Stimulated activated CD4-positive, alpha-beta T cell treated with anti-CD3 and anti-CD28 coated beads, Interleukin-1b, Interleukin-23, amount 100 ng/mL, for 1 hour (primary cell): ENCODE data around the gene PALLD.
"Not testable (repeated sequence)": the region's sequence is repeated elsewhere in the genome, so short reads cannot be mapped to it uniquely, and the experiment has no call there.

Source experiments
- DNase-seq, 2 donors: peaks; one replicate each; pipeline ENCODE4 v3.0.0-alpha.2; 2020; ENCODE audit warnings: low read depth in 2 of 2

The PALLD gene

DNA sequence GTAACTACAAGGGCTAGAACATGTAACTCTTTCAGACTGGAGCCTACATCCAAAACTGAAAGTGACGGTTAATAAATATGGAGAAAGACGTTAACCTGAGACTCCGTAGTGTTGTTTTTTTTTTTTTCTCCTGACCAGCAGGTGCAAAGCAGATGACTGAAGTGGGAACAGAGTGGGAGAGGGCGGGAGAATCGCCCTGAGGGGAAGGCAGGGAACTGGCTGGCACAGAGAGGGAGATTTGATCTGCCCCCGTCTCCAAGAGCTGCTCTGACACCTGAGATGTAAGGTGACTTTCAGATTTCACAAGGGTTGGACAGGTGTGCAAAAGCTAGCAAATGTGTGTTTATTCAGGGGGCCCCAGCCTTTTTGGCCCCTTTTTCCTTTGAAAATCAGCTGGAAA is 180.2 kb downstream of the PALLD start:
- DNase-seq: no peak

DNA sequence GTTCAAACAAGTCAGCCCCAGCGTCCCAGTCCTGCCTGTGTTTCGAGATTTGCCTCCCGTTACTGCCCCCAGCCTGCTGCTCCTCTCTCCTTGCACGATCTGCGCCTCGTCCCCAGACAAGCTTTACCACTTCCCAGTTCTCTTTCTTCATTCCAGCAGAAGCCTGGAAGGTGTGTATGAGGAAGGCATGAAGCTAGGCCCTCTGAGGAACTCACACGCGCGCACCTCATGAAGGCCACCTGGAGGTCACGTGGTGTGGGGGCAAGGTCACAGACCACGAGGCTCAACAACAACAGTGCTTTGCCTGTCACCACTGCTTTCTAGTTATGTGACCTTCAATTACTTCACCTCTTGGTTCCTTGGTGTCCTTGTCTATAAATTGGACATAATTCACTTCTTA is 181.0 kb downstream of the PALLD start:
- DNase-seq: no peak

DNA sequence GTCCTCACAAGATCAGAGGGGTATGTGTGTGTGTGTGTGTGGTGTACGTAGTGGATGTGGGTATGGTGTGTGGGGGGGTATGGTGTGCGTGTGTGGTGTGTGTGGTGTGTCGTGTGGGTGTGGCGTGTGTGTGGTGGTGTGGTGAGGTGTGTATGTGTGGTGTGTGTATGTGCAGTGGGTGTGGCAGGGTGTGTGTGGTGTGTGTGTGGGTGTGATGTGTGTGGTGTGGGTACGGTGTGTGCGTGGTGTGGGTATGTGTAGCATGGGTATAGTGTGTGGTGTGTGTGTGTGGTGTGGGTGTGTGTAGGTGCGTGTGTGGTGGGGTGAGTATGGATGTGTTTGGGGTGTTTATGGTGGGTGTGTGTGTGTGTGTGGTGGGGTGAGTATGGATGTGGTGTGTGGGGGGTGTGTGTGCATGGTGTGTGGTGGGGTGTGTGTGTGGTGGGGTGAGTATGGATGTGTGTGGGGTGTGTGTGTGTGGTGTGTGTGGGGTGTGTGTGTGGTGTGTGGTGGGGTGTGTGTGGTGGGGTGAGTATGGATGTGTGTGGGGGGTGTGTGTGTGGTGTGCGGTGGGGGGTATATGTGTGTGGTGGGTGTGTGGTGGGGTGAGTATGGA is 182.0 kb downstream of the PALLD start:
- DNase-seq: no peak

DNA sequence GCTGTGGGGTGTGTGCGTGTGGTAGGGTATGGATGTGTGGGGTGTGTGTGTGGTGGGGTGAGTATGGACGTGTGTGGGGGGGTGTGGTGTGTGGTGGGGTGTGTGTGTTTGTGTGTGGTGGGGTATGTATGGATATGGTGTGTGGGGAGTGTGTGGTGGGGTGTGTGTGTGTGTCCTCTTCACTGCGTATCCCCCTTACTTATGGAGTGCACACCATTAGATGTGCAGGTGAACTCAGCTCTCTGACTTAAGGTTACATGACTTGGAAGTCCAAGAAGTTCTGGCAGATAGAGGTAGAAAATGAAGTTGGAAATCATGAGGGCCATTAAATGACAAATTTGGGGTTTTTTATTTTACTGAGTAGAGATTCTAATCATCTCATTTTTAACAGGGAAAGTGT is 182.5 kb downstream of the PALLD start:
- no peak for DNase-seq

DNA sequence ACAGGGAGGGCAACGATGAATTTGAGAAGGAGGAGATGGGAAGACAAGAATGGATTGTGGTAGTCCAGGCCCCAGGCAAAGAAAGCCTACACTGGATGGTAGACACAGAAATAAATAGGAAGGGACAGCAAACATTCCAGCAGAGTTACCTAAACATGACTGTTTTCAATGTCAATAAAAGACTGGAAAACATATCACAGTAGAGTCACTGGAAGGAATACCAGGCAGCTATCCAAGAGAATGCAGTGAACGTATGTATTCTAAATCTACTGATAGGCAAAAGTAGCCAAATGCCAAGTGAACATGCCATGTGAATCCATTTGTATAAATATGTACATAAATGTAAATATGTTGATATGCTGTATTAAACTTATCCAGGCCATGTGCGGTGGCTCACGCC is 183.0 kb downstream of the PALLD start:
- DNase-seq: no peak

DNA sequence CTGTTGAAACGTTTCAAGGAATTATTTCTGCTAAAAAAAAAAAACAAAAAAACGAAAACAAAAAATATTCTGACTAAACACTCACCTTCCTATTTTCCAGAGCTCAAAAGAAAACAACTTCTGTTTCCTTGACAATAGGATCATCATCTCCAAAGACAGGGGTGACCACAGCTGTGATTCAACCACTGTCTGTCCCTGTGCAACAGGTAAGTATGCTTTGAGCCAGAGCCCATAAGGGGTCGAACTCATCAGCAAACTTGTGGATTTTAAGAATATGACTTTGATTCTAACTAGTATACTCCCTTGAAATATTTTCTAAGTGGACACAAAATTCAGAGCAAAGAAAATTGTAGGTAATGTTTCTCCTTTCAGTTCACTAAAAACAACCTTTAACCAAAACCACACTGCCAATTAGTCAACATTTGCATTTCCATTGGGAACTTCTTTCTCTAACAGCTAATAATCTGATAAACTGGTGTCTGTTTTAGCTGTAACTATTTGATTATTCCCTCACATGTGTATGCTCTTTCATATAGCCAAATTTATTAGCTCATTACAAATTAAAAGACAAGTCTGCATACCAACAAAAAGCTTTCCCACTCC is 186.1 kb downstream of the PALLD start:
- DNase-seq: no peak

DNA sequence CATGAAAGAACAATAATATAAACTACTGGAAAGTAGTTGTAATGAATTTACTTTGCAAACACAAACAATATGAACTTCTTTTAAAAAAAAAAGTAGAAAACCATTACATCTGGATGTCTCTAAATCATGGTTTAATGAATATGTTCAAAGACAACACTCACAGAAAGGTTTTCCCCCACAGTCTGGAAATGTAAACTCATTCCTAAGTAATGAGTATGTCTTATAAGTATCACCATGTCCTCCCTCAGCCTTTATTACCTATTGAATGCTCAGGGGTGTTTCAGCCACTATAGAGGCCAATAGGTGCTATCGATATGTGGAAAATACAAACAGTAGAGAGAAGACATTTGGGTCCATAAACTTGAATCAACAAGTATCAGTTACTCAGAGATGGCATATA is 186.7 kb downstream of the PALLD start:
- DNase-seq: no peak

DNA sequence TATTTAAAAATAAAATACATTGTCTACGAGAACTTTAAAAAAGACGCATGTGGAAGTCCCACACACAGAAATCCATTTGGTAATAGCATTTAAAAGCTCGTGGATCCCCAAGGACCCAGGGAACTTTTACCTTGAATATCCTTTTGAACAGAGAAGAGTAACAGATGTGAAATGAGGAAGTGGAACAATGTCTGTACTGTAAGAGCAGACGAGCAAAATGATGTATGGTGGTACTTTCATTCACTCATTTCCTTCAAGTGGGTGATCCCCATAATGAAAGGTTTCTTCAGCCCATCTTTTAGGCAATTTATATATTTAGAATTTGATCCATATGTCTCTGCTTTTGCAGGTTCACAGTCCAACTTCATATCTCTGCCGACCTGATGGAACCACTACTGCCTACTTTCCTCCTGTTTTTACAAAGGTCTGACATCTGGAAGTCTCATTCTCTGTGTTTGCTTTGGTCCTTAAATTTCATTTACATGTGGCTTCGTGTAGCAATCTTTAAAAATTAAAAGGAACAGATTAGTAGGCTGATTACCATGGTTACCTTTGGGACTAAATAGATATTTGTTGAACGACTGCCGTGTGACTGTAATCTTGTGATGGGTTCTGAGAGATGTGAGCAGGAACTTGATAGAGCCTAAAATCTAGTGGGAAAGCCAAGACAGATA is 188.4 kb downstream of the PALLD start:
- DNase-seq: no peak

DNA sequence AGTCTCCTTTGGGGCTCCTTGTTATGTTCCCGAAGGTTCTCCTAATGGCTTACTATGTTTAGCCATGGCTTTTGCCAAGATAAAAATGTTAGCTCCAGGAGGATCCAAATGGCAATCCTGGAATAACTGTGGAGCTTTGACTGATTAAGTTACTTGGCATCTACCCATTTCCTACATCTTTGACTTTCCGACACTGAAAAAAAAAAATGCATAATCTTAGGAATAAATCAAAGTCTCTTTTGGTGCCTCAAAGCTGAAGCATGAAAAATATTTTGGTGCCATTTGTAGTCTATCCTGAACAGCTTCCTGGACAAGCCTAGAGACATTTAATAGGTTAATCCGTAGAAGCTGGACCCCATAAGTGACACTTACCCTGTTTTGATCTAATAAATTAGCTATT is 191.7 kb downstream of the PALLD start:
- DNase-seq: no peak

DNA sequence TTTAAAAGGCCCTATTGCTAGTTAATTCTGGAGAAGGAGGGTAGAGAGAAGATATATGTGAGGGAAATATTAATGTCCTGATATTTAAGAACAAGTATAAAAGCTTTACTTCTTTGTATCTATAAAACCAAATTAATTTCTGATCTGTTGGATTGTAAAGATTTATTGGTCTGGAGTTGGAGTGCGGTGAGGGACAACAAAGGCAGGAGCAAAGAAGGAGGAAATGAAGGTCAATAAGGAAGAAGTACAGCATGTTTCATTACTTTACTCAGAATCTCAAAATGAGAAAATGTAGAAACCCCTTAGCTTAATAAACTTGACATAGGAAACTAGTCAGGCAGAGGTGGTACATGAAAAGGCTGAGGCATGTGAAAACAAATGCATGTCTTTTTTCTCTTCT is 192.9 kb downstream of the PALLD start:
- DNase-seq: no peak

DNA sequence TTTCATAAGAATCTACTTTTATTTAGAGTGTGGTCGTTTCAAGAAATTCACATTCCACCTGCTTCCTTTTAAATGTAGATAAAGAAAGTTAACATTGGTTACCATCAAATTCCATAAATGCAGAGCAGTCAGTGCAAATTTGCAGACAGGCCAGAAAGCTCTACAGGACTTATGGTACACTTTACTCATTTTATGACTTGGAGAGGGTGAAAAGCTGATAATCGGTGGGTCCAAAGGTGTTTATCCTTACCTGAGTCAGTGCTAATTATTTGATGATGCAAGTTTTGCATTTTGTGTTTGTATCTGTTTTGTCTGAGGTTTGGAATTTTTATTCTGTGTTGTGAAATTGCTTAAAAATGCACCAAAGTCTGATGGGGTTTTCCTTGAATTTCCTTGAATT is 193.3 kb downstream of the PALLD start:
- DNase-seq: no peak

DNA sequence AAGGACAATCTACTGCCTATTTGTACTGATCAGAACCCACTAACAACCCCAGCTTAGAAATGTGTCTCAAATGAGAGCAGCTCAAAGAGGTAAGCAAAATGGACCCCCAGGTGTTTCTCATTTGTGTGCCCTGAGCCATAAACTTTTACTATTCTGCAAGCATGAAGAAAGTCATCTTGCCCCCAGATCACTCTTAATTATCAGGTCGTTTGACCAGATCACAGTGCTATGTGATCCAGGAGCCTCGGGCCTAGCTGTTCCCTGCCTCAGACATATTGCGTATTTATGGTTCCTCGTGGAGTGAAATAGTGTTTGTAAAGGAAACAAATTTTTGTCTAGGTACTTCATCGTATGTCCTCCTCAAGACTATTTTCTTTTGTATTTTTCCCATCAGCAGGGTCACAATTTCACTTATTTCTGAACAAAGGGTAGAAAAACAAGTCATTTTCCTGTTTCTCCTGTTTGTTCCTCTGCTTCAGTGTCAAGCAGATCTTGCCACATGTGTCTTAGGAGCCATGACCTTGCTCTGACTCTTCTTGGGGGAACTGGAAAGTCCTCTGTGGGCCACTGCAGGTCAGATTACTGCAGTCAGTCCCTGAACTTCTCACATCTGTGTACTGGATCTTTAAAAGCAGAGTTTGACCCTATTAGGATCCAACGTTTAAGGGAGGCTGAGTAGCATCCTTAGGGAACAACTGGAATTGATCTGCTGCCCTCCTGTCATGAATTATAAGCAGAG is 194.9 kb downstream of the PALLD start:
- no peak for DNase-seq

DNA sequence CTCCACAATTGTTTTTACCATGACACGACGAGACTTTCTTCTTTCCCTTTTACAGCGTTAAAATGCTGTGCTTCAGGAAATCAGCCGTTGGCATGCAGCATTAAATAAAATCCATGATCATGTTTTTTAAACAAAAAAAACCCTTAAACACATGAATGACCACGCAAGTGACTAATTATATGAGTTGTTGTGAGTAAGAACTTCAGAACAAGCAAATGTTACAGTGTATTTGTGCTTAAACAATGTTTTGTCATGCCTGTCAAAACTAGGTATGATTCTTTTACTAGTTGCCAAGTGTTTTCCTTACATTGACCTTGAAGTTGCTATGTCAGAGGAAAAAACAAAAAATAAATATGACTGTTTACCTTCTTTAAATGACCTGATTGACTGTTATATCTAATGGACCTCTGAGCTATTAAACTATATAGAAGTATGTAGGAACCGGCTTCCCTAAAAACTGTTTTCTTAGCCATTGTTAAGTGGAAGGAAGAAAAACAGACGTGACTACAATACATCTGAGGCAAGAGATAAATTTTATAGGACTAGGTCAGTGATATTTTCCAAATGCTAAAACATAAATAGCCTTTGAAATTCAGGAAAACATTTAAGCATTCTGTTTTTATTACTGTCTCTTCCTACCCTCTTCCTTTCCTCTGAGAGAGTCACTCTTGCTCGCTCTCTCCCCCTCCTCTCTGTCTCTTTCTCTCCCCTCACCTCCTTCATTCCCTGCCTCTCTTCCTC is 197.1 kb downstream of the PALLD start:
- DNase-seq: no peak

DNA sequence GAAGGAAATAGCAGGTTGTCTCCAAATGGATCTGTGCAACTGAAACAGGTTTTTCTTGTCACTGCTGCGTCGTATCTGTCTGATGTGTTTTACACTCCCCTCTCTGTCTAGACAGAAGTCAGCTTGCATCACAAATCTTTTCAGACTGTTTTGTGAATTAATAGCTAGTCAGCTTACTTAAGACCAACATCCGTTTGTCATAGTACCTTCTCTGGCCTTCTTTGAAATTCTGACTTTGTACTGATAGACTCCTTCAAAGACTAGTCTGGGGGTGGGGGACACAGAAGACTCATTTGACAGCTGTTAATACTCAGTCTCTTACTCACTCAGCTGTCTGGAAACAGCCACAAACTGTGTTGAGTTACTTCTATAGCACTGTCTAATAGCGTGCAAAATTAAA is 197.8 kb downstream of the PALLD start:
- DNase-seq: no peak

DNA sequence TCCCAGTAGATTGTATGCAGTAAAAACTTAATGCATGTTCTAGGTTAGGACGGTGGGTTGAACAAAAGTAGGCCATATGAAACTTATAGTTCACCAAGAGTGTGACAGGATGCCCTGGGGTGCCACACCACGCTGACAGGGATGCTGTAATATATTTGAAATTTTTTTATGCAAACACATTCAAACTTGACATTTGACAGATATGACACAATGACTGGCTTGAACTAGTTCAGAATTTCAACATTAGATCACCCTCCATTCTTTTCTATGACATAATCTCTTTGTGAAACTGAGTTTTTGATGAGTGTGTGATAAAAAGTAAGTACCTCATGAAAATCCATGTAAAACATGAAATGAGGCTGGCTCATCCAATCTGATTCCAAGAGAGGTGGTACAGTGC is 198.4 kb downstream of the PALLD start:
- DNase-seq: no peak

DNA sequence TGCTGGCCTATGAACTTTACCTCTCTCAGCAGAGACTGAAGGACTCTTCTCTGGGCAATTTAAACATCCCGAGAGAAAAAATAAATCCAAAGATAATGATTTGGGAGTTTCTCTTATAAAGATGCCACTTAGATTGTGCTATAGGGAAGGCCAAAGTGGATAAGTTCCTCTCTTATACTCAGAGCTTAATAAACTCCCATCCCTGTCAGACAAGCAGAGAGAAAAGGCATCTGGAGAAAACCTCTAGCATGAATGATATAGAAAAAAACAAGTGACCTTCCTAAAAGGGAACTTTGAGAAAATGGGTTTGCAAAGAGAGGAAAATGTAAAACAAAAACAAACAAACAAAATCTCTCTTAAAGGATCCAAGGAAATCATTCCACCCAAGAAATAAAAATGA is 199.4 kb downstream of the PALLD start:
- DNase-seq: no peak

DNA sequence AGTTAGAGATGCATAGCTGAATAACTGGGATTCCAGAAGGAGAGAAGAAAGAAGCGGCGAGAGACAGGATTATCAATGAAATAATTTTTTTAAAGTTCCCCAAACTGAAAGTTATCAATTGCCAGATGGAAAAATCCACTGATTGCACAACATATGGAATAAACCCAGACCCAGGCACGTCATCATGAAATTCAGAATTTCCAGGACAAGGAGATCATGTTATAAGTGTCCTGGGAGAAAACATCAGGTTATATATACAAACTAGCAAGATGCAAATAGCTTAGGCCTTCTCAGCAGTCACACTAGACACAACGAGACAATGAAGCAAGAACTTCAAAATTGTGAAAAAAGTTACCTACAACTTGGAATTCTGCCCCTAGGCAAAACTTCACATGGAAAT is 200.0 kb downstream of the PALLD start:
- DNase-seq: no peak

DNA sequence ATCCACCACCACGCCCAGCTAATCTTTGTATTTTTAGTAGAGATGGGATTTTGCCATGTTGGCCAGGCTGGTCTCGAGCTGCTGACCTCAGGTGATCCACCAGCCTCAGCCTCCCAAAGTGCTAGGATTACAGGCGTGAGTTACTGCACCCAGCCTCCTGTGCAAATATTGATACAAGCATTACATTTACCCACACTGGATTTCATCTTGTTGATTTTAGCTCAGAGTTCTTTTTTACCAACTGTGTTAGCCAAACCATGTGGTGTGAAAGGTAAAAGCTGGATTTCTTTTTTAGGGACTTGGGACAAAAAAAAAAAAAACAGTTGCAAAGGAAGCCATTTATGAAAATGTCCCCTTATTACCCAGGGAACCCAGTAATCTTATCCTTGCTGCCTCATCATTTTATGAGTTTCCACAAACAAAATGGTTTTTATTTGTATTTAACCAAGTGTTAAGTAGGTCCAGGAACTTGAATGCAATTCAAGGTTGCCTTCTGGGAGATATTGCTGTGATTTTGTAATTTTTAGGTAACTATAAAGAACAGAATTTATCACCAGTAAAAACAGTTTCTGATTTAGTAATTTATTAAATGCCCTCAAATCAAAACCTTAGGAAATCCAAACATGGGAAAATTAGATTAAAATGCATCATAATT is 202.5 kb downstream of the PALLD start:
- DNase-seq: no peak

DNA sequence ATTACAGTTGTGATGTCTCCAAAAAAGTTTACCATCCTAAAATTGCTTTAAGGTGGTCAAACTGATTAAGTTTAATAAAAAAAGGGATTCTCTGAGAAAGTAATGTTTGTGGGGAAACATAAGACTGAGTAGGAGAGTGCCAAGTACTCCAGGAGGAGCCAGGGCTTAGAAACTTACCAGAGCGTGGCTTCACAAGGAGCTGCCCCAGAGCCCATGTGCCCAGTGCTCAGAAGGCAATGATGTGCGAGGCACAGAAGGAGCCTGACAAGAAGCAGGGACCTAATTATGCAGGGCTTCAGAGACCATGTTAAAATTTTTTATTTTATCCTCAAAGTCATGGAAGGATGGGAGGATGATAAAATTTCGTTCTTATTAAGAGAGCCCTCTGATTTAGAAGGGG is 204.2 kb downstream of the PALLD start:
- no peak for DNase-seq

DNA sequence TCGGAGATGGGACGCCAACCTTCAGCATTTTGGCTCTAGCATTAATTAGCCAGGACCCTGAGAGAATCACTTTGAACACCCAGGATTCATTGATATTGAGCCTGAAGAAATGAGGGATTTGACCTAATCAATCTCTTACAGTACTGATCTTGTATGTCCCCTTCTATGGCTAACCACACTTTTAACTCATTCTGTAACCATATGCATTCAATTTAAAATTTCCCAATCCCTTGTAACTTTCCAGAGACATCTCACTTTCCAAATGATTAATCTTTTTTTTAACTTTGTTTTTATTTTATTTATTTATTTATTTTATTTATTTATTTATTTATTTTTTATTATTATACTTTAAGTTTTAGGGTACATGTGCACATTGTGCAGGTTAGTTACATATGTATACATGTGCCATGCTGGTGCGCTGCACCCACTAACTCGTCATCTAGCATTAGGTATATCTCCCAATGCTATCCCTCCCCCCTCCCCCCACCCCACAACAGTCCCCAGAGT is 205.8 kb downstream of the PALLD start:
- not testable (repeated sequence) for DNase-seq

DNA sequence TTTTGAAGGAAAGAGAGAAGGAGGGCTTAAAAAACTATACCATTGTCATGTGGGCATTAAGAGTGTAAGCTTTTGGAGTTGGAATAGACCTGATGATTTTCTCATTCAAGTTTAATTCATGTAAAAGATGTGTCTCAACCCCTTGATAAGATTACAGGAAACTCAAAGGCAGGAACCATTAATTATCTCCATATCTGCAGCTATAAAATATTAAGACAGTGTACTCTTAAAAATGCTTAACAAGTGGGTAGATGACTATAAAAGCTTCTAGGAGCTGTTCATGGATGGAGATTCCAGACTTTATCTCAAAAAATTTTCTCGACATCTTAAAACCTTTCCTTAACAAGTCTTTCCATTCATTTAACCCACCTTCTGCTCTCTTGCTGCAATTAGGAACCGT is 208.3 kb downstream of the PALLD start:
- no peak for DNase-seq
